Naive B cell (primary cell): Measurements from ENCODE around the gene TCF4. TPM values are rescaled to one million over a fixed set of nuclear protein-coding genes. Genes with fewer than 3 reads are reported as not detected.

ENCODE experiments used
- ATAC-seq, 2 donors: fragments of 150-1000 bp; cut with Tn5 transposase; 2 replicates each; pipeline ENCODE4 v1.10.0; 2021; ENCODE audit warnings: low read depth in 2 of 2, mild to moderate bottlenecking in 2 of 2, moderate library complexity in 2 of 2
- DNase-seq: peaks from one replicate; pipeline ENCODE4 v3.0.0; 2022
- H3K27ac Mint-ChIP-seq, 6 donors: one replicate each; pipeline ENCODE4 v1.8.0; 2020 to 2022; ENCODE audit warnings: mild to moderate bottlenecking in 6 of 6, mixed read lengths in 6 of 6, moderate library complexity in 5 of 6, inconsistent platforms in 2 of 6
- H3K27me3 Mint-ChIP-seq, 3 donors: one replicate each; pipeline ENCODE4 v1.8.0; 2021 to 2022; ENCODE audit warnings: mixed read lengths in 3 of 3, mild to moderate bottlenecking in 1 of 3
- H3K36me3 Mint-ChIP-seq, 2 donors: one replicate each; pipeline ENCODE4 v1.8.0; 2020 to 2022; ENCODE audit warnings: mixed read lengths in 2 of 2, inconsistent platforms in 1 of 2, mild to moderate bottlenecking in 1 of 2
- H3K4me1 Mint-ChIP-seq, 3 donors: one replicate each; pipeline ENCODE4 v1.8.0; 2020 to 2022; ENCODE audit warnings: mixed read lengths in 3 of 3, inconsistent platforms in 1 of 3, mild to moderate bottlenecking in 1 of 3, moderate library complexity in 1 of 3
- H3K4me3 Mint-ChIP-seq, 8 donors: one replicate each; pipeline ENCODE4 v1.8.0; 2020 to 2022; ENCODE audit warnings: mild to moderate bottlenecking in 8 of 8, mixed read lengths in 8 of 8, moderate library complexity in 8 of 8, inconsistent platforms in 2 of 8
- H3K9me3 Mint-ChIP-seq, 7 donors: one replicate each; pipeline ENCODE4 v1.8.0; 2020 to 2022; ENCODE audit warnings: mixed read lengths in 7 of 7, mild to moderate bottlenecking in 5 of 7, inconsistent platforms in 2 of 7, moderate library complexity in 1 of 7
- polyA plus RNA-seq, 6 donors: library from polyadenylated mRNA; unstranded; fragments of 300-500 nt; fragmentation: Illumina TruSeq; gene quantifications; one replicate each; pipeline ENCODE4 v1.2.3, GENCODE V29; 2021; ENCODE audit warnings: low read depth in 6 of 6

Gene TCF4
- polyA plus RNA-seq, 6 donors from 2014 or later = 199 to 274 (median 217) TPM

DNA sequence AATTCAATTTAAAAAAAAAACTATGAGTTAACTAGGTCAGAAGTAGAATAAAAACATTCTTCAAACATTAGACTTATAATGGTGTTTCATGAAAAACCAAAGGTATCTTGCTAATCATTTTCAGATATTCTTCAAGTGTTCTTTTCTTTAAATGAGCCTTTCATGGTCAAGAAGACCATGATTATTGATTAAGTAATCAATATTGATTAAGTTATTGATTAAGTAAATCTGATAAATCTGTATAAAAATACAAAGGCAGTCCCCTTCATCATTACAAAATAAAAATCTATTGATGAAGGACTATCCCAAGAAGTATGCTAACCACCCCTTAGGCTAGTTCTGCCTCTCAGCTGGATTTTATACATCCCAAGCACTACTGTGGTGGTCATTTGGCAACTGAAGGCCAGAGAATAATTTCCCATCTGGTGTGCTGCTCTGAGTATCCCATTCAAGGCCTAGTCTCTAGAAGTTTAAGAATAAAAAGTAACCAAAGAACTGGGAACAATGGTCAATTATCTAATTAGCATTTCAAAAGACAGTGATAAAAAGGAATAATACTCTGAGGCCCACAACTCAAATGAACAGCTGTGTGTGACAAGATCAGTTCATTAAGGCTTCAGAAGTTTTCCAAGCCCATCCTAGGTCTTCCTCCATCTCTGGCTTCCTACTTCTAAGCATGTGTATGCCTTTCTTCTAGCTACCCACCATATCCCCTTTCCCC is 63.5 kb downstream of the TCF4 start:
- no peaks in the 10 kb centered on the region for H3K27me3 Mint-ChIP-seq
- peak overlapping the region in 3 of 6 donors; percentile 2 to 75 (median 61) for H3K27ac Mint-ChIP-seq
- no peak overlapping the region for H3K4me3 Mint-ChIP-seq
- DNase-seq = no peak
- ATAC-seq = no peak
- H3K9me3 Mint-ChIP-seq = no peaks in the 10 kb centered on the region
- no peaks in the 10 kb centered on the region for H3K36me3 Mint-ChIP-seq
- H3K4me1 Mint-ChIP-seq = peaks cover 0 to 3% (median 2%) of the 10 kb centered on the region in 3 donors

GRCh38 chr18:55523001-55523400 is 65.0 kb downstream of the TCF4 start:
- Mint-ChIP-seq H3K27me3 (no peaks in the 10 kb centered on the region), H3K9me3 (no peaks in the 10 kb centered on the region), H3K36me3 (no peaks in the 10 kb centered on the region), H3K4me1 (peaks cover 0 to 3% (median 2%) of the 10 kb centered on the region in 3 donors), H3K27ac (no peak overlapping the region), H3K4me3 (no peak overlapping the region)
- no peak for DNase-seq
- ATAC-seq = no peak

GRCh38 chr18:55522011-55522410 is 66.0 kb downstream of the TCF4 start:
- no peak overlapping the region for H3K27ac Mint-ChIP-seq
- ATAC-seq (peak; percentile 38 to 56), DNase-seq (peak; percentile 12)
- H3K27me3 Mint-ChIP-seq = no peaks in the 10 kb centered on the region
- H3K4me1 Mint-ChIP-seq = peaks cover 0 to under 1% (median 0%) of the 10 kb centered on the region in 3 donors
- H3K9me3 Mint-ChIP-seq = no peaks in the 10 kb centered on the region
- no peak overlapping the region for H3K4me3 Mint-ChIP-seq
- no peaks in the 10 kb centered on the region for H3K36me3 Mint-ChIP-seq

DNA sequence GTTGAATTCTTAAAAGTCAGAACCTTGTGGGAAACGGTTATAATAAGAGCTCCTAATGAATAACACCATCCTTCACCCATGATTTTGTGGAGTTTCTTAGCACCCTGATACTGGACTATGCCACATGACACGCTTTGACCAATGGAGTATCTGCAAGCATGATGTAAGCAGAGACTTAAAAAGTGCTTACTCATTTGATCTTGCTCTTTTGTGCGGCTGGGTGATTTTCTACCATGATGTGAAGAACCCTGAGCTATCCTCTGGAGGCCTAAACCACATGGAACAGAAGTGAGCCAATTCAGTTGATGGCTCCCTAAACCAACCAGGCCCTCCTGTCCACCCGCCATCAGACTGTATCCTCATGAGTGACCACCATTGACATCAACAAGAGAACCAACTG is 70.9 kb downstream of the TCF4 start:
- H3K36me3 Mint-ChIP-seq = no peaks in the 10 kb centered on the region
- no peaks in the 10 kb centered on the region for H3K4me1 Mint-ChIP-seq
- no peaks in the 10 kb centered on the region for H3K27me3 Mint-ChIP-seq
- H3K27ac Mint-ChIP-seq = peak overlapping the region in 1 of 6 donors; percentile 28
- no peaks in the 10 kb centered on the region for H3K9me3 Mint-ChIP-seq
- no peak for DNase-seq
- H3K4me3 Mint-ChIP-seq = peak overlapping the region in 1 of 8 donors; percentile 13
- no peak for ATAC-seq

GRCh38 chr18:55515941-55516710 is 71.9 kb downstream of the TCF4 start:
- Mint-ChIP-seq H3K27me3 (no peaks in the 10 kb centered on the region), H3K9me3 (no peaks in the 10 kb centered on the region), H3K4me3 (no peak overlapping the region), H3K4me1 (peaks cover 0 to under 1% (median under 1%) of the 10 kb centered on the region in 3 donors), H3K36me3 (no peaks in the 10 kb centered on the region), H3K27ac (no peak overlapping the region)
- ATAC-seq (no peak), DNase-seq (no peak)

DNA sequence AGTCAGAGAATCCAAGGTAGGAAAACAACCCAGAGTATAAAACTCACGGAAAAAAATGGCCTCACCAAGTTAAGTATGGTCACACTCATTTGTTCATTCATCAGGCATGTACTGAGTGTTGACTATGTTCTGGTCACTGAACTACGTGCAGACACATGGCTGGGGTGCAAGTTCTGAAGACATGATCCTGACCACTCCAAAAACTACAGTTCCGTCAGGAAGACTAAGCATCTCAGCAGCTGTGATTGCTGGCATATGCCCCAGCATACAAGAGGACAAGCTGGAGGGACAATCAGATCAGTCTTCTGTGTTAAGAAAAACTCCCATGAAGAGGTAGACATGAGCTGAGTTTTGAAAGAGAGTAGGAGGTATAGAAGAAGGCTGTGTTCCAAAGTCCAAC is 72.8 kb downstream of the TCF4 start:
- Mint-ChIP-seq H3K27me3 (no peaks in the 10 kb centered on the region), H3K27ac (no peak overlapping the region), H3K36me3 (no peaks in the 10 kb centered on the region), H3K9me3 (no peaks in the 10 kb centered on the region), H3K4me1 (peaks cover 6 to 10% (median 7%) of the 10 kb centered on the region in 3 donors), H3K4me3 (no peak overlapping the region)
- DNase-seq (no peak), ATAC-seq (no peak)

DNA sequence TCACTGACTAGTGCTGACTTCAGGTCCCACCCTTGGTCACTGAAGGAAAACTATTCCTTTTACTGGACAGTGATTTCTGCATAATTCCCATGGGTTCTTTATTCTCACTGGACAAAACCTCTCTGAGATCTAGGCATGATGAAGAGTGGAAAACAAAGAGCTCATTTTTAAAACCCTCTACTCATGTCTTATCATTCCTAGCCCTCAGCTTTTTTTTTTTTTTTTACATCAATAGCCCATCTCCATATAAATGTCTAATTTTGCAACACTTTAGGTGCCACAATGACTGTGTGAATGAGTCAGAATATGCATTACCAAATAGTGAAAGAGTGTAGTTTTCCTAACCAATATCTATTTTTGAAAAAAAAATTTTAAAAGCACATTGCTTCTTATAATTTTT is 74.8 kb downstream of the TCF4 start:
- H3K36me3 Mint-ChIP-seq = no peaks in the 10 kb centered on the region
- H3K4me3 Mint-ChIP-seq = no peak overlapping the region
- ATAC-seq (no peak), DNase-seq (no peak)
- no peaks in the 10 kb centered on the region for H3K27me3 Mint-ChIP-seq
- peaks cover 19 to 24% (median 20%) of the 10 kb centered on the region in 3 donors for H3K4me1 Mint-ChIP-seq
- H3K27ac Mint-ChIP-seq = peak overlapping the region in 1 of 6 donors; percentile 68
- no peaks in the 10 kb centered on the region for H3K9me3 Mint-ChIP-seq

- Mint-ChIP-seq H3K9me3 (no peaks in the 10 kb centered on the region), H3K27me3 (no peaks in the 10 kb centered on the region), H3K4me3 (peak overlapping the region in 7 of 8 donors; percentile 59 to 84 (median 77)), H3K27ac (peak overlapping the region; percentile 81 to 99 (median 95)), H3K4me1 (peaks cover 23 to 43% (median 35%) of the 10 kb centered on the region in 3 donors), H3K36me3 (no peaks in the 10 kb centered on the region)
- DNase-seq (no peak), ATAC-seq (peak; percentile 2 to 4)
Observed at GRCh38 chr18:55511277-55511676, 76.7 kb downstream of the TCF4 start.

- DNase-seq (peak; percentile 77), ATAC-seq (peak; percentile 78 to 80)
- Mint-ChIP-seq H3K4me3 (peak overlapping the region; percentile 59 to 84 (median 80)), H3K27me3 (no peaks in the 10 kb centered on the region), H3K9me3 (no peaks in the 10 kb centered on the region), H3K36me3 (no peaks in the 10 kb centered on the region), H3K27ac (peak overlapping the region; percentile 81 to 99 (median 95)), H3K4me1 (peaks cover 27 to 48% (median 39%) of the 10 kb centered on the region in 3 donors)
Observed at GRCh38 chr18:55510809-55511208, 77.2 kb downstream of the TCF4 start.

DNA sequence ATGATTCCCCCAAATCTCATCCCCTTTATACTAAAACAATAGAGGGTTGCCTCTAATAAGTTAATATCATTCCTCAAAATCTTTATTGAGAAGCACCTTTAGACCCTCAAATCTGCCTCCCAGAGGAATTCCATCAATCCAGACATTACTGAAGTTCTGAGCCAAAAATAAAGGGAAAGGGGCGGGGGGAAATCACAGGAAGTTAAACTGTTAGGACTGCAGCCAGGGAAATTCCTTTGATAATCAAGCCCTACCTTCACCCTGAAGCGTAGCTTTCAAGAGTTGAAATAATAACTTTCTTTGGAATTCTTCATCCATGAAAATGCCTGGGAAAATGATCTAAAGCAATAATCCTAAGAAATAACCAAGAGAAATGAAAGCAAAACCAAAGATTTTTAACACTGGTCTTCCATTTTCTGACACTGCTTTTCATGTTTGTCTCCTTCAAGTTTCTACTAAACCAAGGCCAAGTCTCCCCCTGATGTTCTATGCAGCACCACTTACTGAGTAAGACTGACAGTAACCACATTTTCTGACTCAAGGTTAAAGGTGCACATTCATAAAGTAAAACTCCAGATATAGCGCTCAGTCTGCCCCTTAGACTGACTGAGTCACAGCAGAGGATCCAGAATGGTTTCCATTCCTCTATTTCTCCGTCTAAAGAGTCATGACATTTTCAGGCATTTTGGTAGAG is 78.2 kb downstream of the TCF4 start:
- no peaks in the 10 kb centered on the region for H3K36me3 Mint-ChIP-seq
- H3K4me1 Mint-ChIP-seq = peaks cover 27 to 51% (median 44%) of the 10 kb centered on the region in 3 donors
- peak; percentile 14 for DNase-seq
- H3K27ac Mint-ChIP-seq = peak overlapping the region; percentile 81 to 99 (median 95)
- no peak for ATAC-seq
- no peaks in the 10 kb centered on the region for H3K27me3 Mint-ChIP-seq
- H3K4me3 Mint-ChIP-seq = peak overlapping the region; percentile 59 to 84 (median 80)
- H3K9me3 Mint-ChIP-seq = no peaks in the 10 kb centered on the region

- peak overlapping the region in 1 of 8 donors; percentile 26 for H3K4me3 Mint-ChIP-seq
Observed at GRCh38 chr18:55508651-55509050, 79.3 kb downstream of the TCF4 start.

GRCh38 chr18:55506074-55506473 is 81.9 kb downstream of the TCF4 start:
- peak overlapping the region; percentile 62 to 99 (median 89) for H3K27ac Mint-ChIP-seq
- H3K4me3 Mint-ChIP-seq = peak overlapping the region in 6 of 8 donors; percentile 21 to 58 (median 30)
- H3K27me3 Mint-ChIP-seq = no peaks in the 10 kb centered on the region
- H3K4me1 Mint-ChIP-seq = peaks cover 26 to 58% (median 47%) of the 10 kb centered on the region in 3 donors
- DNase-seq (peak; percentile 55), ATAC-seq (peak; percentile 41 to 46)
- no peaks in the 10 kb centered on the region for H3K36me3 Mint-ChIP-seq
- H3K9me3 Mint-ChIP-seq = no peaks in the 10 kb centered on the region

More at GRCh38 chr18:55508651-55509050, 79.3 kb downstream of the TCF4 start:
- no peaks in the 10 kb centered on the region for H3K36me3 Mint-ChIP-seq
- peaks cover 27 to 54% (median 44%) of the 10 kb centered on the region in 3 donors for H3K4me1 Mint-ChIP-seq
- DNase-seq (no peak), ATAC-seq (no peak)
- peak overlapping the region in 2 of 6 donors; percentile 70 to 99 for H3K27ac Mint-ChIP-seq
- no peaks in the 10 kb centered on the region for H3K27me3 Mint-ChIP-seq
- H3K9me3 Mint-ChIP-seq = no peaks in the 10 kb centered on the region

- Mint-ChIP-seq H3K27ac (peak overlapping the region in 5 of 6 donors; percentile 22 to 99 (median 39)), H3K9me3 (no peaks in the 10 kb centered on the region), H3K27me3 (no peaks in the 10 kb centered on the region), H3K4me3 (no peak overlapping the region), H3K4me1 (peaks cover 16 to 45% (median 41%) of the 10 kb centered on the region in 3 donors), H3K36me3 (no peaks in the 10 kb centered on the region)
- no peak for ATAC-seq
- no peak for DNase-seq
Observed at GRCh38 chr18:55504808-55505207, 83.2 kb downstream of the TCF4 start.
